ENCODE results near the gene FKBP15.

Gene FKBP15

DNA sequence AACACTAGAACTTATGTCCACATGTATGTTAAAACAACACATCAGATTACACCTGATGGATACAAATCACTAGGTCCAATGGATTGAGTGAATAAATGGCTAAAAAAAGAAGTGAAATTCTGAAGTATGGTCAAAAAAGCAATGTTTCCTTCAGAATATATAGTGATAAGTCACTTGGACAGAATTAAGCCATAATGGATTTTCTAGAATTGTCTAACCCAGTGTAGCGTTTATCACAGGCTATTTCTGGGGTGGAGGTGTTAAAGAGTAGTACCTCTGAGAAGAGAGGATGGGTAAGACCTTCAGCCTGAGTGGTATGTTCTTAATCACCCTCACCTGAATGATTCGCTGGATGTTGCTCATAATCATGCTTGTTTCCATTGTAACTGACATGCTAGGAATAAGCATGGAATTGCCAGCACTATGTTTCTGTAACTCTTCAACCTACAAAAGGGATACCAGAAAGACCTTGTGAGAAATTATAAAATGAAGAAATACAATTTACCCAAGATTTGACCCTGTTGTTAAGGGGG, 37.1 kb downstream of the FKBP15 start:
- no peak overlapping the region for H3K9ac ChIP-seq (ENCODE audit: low read length in 2 of 2)

DNA sequence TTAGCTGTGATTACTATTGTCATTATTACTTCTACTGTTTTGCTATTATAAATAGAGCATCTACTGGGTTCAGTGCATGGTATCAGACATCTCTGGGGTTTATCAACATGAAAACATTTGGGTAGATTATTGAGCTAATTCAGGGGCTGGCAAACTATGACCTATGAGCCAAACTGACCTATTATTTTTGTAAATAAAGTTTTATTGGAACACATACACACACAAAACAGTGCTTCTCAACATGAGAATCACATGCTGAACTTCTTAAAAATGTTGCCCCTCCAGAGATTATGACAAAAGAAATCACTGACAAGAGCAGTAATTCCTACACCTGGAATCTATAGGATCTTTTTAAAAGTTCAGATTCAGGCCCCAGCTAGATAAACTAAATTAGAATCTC, 39.9 kb downstream of the FKBP15 start:
- H3K36me3 ChIP-seq (ENCODE audit: control insufficient read depth in 2 of 2, insufficient read depth in 2 of 2, low read length in 2 of 2), result peaks cover 70 to 74% of the 10 kb centered on the region in 2 donors
- no peak overlapping the region for H3K9ac ChIP-seq (ENCODE audit: low read length in 2 of 2)
- H3K4me3 ChIP-seq (ENCODE audit: low read length in 2 of 2), result no peak overlapping the region
- H3K27ac ChIP-seq (ENCODE audit: low read length), result no peak overlapping the region
- H3K27me3 ChIP-seq (ENCODE audit: control insufficient read depth in 1 of 2, insufficient read depth in 2 of 2, low read length in 2 of 2), result no peaks in the 10 kb centered on the region
- no peaks in the 10 kb centered on the region for H3K4me1 ChIP-seq (ENCODE audit: control insufficient read depth, insufficient read depth, low read length)
- no peaks in the 10 kb centered on the region for H3K9me3 ChIP-seq (ENCODE audit: control insufficient read depth in 2 of 2, low read length in 2 of 2)

More for the DNA sequence above, 37.1 kb downstream of the FKBP15 start:
- H3K27ac ChIP-seq (ENCODE audit: low read length), result no peak overlapping the region
- H3K4me1 ChIP-seq (ENCODE audit: control insufficient read depth, insufficient read depth, low read length), result no peaks in the 10 kb centered on the region
- H3K36me3 ChIP-seq (ENCODE audit: control insufficient read depth in 2 of 2, insufficient read depth in 2 of 2, low read length in 2 of 2), result peaks cover 71 to 77% of the 10 kb centered on the region in 2 donors
- H3K9me3 ChIP-seq (ENCODE audit: control insufficient read depth in 2 of 2, low read length in 2 of 2), result no peaks in the 10 kb centered on the region
- H3K4me3 ChIP-seq (ENCODE audit: low read length in 2 of 2), result no peak overlapping the region
- no peaks in the 10 kb centered on the region for H3K27me3 ChIP-seq (ENCODE audit: control insufficient read depth in 1 of 2, insufficient read depth in 2 of 2, low read length in 2 of 2)

- no peak overlapping the region for H3K27ac ChIP-seq (ENCODE audit: low read length)
- no peaks in the 10 kb centered on the region for H3K27me3 ChIP-seq (ENCODE audit: control insufficient read depth in 1 of 2, insufficient read depth in 2 of 2, low read length in 2 of 2)
- no peak overlapping the region for H3K4me3 ChIP-seq (ENCODE audit: low read length in 2 of 2)
- H3K4me1 ChIP-seq (ENCODE audit: control insufficient read depth, insufficient read depth, low read length), result no peaks in the 10 kb centered on the region
- no peak overlapping the region for H3K9ac ChIP-seq (ENCODE audit: low read length in 2 of 2)
- H3K36me3 ChIP-seq (ENCODE audit: control insufficient read depth in 2 of 2, insufficient read depth in 2 of 2, low read length in 2 of 2), result peaks cover 62 to 64% of the 10 kb centered on the region in 2 donors
- H3K9me3 ChIP-seq (ENCODE audit: control insufficient read depth in 2 of 2, low read length in 2 of 2), result no peaks in the 10 kb centered on the region
These were observed 41.2 kb downstream of the FKBP15 start for GRCh38 chr9:113179839-113180238.

- Histone ChIP-seq H3K4me3 (ENCODE audit: low read length in 2 of 2) (no peak overlapping the region), H3K27ac (ENCODE audit: low read length) (no peak overlapping the region), H3K4me1 (ENCODE audit: control insufficient read depth, insufficient read depth, low read length) (no peaks in the 10 kb centered on the region), H3K9ac (ENCODE audit: low read length in 2 of 2) (no peak overlapping the region), H3K9me3 (ENCODE audit: control insufficient read depth in 2 of 2, low read length in 2 of 2) (no peaks in the 10 kb centered on the region), H3K27me3 (ENCODE audit: control insufficient read depth in 1 of 2, insufficient read depth in 2 of 2, low read length in 2 of 2) (no peaks in the 10 kb centered on the region), H3K36me3 (ENCODE audit: control insufficient read depth in 2 of 2, insufficient read depth in 2 of 2, low read length in 2 of 2) (peaks cover 58 to 62% of the 10 kb centered on the region in 2 donors)
These were observed 43.0 kb downstream of the FKBP15 start for GRCh38 chr9:113178087-113178486.

DNA sequence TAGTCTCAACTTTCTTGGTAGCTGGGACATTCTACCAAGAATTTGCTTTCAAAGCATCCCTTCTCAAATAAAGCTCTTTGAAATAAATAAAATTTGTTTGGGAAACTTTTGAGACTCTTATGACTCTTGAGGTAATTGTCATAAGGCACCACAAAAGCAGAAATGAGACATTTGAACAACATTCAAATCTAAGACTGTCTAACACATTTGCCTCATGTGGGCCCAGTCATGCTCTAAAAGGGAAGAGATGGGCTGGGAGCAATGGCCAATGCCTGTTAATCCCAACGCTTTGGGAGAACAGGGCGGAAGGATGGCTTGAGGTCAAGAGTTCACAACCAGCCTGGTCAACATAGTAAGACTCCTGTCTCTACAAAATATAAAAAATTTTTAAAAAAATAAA, 43.8 kb downstream of the FKBP15 start:
- Histone ChIP-seq H3K27ac (ENCODE audit: low read length) (no peak overlapping the region), H3K9me3 (ENCODE audit: control insufficient read depth in 2 of 2, low read length in 2 of 2) (no peaks in the 10 kb centered on the region), H3K4me1 (ENCODE audit: control insufficient read depth, insufficient read depth, low read length) (no peaks in the 10 kb centered on the region), H3K4me3 (ENCODE audit: low read length in 2 of 2) (no peak overlapping the region), H3K36me3 (ENCODE audit: control insufficient read depth in 2 of 2, insufficient read depth in 2 of 2, low read length in 2 of 2) (peaks cover 58 to 62% of the 10 kb centered on the region in 2 donors), H3K9ac (ENCODE audit: low read length in 2 of 2) (no peak overlapping the region), H3K27me3 (ENCODE audit: control insufficient read depth in 1 of 2, insufficient read depth in 2 of 2, low read length in 2 of 2) (no peaks in the 10 kb centered on the region)

- Histone ChIP-seq H3K36me3 (ENCODE audit: control insufficient read depth in 2 of 2, insufficient read depth in 2 of 2, low read length in 2 of 2) (peaks cover 56 to 58% of the 10 kb centered on the region in 2 donors), H3K4me3 (ENCODE audit: low read length in 2 of 2) (no peak overlapping the region), H3K9ac (ENCODE audit: low read length in 2 of 2) (no peak overlapping the region), H3K9me3 (ENCODE audit: control insufficient read depth in 2 of 2, low read length in 2 of 2) (no peaks in the 10 kb centered on the region), H3K4me1 (ENCODE audit: control insufficient read depth, insufficient read depth, low read length) (no peaks in the 10 kb centered on the region), H3K27me3 (ENCODE audit: control insufficient read depth in 1 of 2, insufficient read depth in 2 of 2, low read length in 2 of 2) (no peaks in the 10 kb centered on the region), H3K27ac (ENCODE audit: low read length) (no peak overlapping the region)
These were observed 44.3 kb downstream of the FKBP15 start for GRCh38 chr9:113176803-113177202.

DNA sequence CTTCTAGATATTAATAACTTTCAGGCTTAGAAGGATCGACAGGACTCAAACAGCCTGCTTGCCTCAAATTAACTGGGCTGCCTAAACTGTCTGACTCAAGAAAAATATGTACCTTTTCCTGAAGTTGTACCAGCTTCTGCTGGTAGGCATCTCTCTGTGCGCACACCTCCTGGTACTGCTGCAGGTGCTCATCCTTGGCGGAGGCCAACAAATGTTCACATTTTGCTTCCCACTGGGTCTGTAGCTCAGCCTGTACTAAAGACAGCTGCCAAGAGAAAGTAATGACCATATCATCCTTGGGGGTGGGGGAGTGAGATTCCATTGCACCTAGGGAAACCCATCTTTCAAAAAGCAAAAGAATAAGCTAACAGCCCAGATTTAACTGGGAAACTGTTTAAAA, 47.7 kb downstream of the FKBP15 start:
- no peaks in the 10 kb centered on the region for H3K9me3 ChIP-seq (ENCODE audit: control insufficient read depth in 2 of 2, low read length in 2 of 2)
- no peaks in the 10 kb centered on the region for H3K4me1 ChIP-seq (ENCODE audit: control insufficient read depth, insufficient read depth, low read length)
- peaks cover 60 to 67% of the 10 kb centered on the region in 2 donors for H3K36me3 ChIP-seq (ENCODE audit: control insufficient read depth in 2 of 2, insufficient read depth in 2 of 2, low read length in 2 of 2)
- no peak overlapping the region for H3K9ac ChIP-seq (ENCODE audit: low read length in 2 of 2)
- no peak overlapping the region for H3K4me3 ChIP-seq (ENCODE audit: low read length in 2 of 2)
- no peak overlapping the region for H3K27ac ChIP-seq (ENCODE audit: low read length)
- H3K27me3 ChIP-seq (ENCODE audit: control insufficient read depth in 1 of 2, insufficient read depth in 2 of 2, low read length in 2 of 2), result no peaks in the 10 kb centered on the region

DNA sequence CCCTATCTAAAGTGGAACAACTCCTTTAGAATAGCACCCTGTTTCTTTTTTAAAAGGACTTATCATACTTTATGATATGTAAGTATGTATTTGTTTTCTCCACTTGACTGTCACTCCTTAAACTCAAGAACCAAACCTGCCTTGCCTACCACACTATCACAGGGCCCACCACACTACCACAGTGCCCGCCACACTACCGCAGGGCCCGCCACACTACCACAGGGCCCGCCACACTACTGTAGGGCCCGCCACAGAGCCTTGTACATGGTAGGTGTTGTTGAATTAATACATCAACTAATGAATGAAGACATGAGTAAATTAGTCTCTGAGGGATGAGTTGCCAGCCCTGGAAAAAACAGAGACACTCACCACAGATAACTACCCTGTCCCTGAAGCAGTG, 52.3 kb downstream of the FKBP15 start:
- H3K27me3 ChIP-seq (ENCODE audit: control insufficient read depth in 1 of 2, insufficient read depth in 2 of 2, low read length in 2 of 2), result no peaks in the 10 kb centered on the region
- H3K4me1 ChIP-seq (ENCODE audit: control insufficient read depth, insufficient read depth, low read length), result peaks cover 5% of the 10 kb centered on the region
- H3K4me3 ChIP-seq (ENCODE audit: low read length in 2 of 2), result no peak overlapping the region
- peaks cover 60 to 73% of the 10 kb centered on the region in 2 donors for H3K36me3 ChIP-seq (ENCODE audit: control insufficient read depth in 2 of 2, insufficient read depth in 2 of 2, low read length in 2 of 2)
- no peak overlapping the region for H3K27ac ChIP-seq (ENCODE audit: low read length)
- no peak overlapping the region for H3K9ac ChIP-seq (ENCODE audit: low read length in 2 of 2)
- H3K9me3 ChIP-seq (ENCODE audit: control insufficient read depth in 2 of 2, low read length in 2 of 2), result no peaks in the 10 kb centered on the region

- H3K9me3 ChIP-seq (ENCODE audit: control insufficient read depth in 2 of 2, low read length in 2 of 2), result no peaks in the 10 kb centered on the region
- H3K27ac ChIP-seq (ENCODE audit: low read length), result no peak overlapping the region
- no peak overlapping the region for H3K4me3 ChIP-seq (ENCODE audit: low read length in 2 of 2)
- H3K27me3 ChIP-seq (ENCODE audit: control insufficient read depth in 1 of 2, insufficient read depth in 2 of 2, low read length in 2 of 2), result no peaks in the 10 kb centered on the region
- no peak overlapping the region for H3K9ac ChIP-seq (ENCODE audit: low read length in 2 of 2)
- H3K4me1 ChIP-seq (ENCODE audit: control insufficient read depth, insufficient read depth, low read length), result peaks cover 5% of the 10 kb centered on the region
- H3K36me3 ChIP-seq (ENCODE audit: control insufficient read depth in 2 of 2, insufficient read depth in 2 of 2, low read length in 2 of 2), result peaks cover 60 to 78% of the 10 kb centered on the region in 2 donors
These were observed 55.0 kb downstream of the FKBP15 start for GRCh38 chr9:113166039-113166438.

DNA sequence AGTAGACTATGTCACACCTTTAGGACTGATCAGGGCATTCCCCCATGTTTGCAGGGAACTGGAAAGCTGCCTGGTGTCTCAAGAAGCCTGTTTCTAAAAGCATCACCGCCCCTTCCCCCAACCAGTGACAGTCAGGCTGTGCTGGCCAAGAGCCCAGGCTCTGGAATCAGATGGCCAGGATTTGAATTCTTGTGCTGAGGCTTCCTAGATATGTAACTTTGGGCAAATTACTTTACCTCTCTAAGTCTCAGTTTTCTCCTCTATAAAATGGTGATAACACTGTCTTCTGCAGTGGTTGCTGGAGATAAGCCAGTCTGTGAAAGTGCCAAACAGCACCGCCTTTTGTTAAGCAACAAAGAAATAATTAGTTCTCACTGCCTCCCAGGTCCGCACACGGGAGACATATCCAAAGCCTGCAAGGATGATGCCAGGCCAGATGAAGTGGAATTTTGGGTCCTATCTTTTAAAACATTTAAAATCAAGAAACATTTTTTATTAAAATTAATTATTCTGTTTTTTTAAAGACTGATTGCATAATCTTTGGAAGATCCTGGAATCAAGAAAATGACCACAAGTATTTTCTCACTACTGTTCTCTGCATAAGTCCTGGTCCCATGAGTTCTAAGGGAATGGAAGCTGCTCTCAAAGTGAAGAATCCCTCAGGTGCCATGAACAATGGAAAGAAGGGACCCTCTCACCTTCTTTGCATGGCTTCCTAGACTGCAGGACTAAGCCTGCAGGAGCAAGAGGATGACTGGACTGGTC, 56.4 kb downstream of the FKBP15 start:
- Histone ChIP-seq H3K36me3 (ENCODE audit: control insufficient read depth in 2 of 2, insufficient read depth in 2 of 2, low read length in 2 of 2) (peaks cover 50 to 70% of the 10 kb centered on the region in 2 donors), H3K27ac (ENCODE audit: low read length) (no peak overlapping the region), H3K4me1 (ENCODE audit: control insufficient read depth, insufficient read depth, low read length) (peaks cover 5% of the 10 kb centered on the region), H3K27me3 (ENCODE audit: control insufficient read depth in 1 of 2, insufficient read depth in 2 of 2, low read length in 2 of 2) (no peaks in the 10 kb centered on the region), H3K9me3 (ENCODE audit: control insufficient read depth in 2 of 2, low read length in 2 of 2) (no peaks in the 10 kb centered on the region), H3K4me3 (ENCODE audit: low read length in 2 of 2) (no peak overlapping the region), H3K9ac (ENCODE audit: low read length in 2 of 2) (no peak overlapping the region)

- H3K36me3 ChIP-seq (ENCODE audit: control insufficient read depth in 2 of 2, insufficient read depth in 2 of 2, low read length in 2 of 2), result peaks cover 38 to 63% of the 10 kb centered on the region in 2 donors
- H3K4me1 ChIP-seq (ENCODE audit: control insufficient read depth, insufficient read depth, low read length), result peaks cover 5% of the 10 kb centered on the region
- no peaks in the 10 kb centered on the region for H3K9me3 ChIP-seq (ENCODE audit: control insufficient read depth in 2 of 2, low read length in 2 of 2)
- H3K9ac ChIP-seq (ENCODE audit: low read length in 2 of 2), result no peak overlapping the region
- no peak overlapping the region for H3K4me3 ChIP-seq (ENCODE audit: low read length in 2 of 2)
- no peak overlapping the region for H3K27ac ChIP-seq (ENCODE audit: low read length)
- H3K27me3 ChIP-seq (ENCODE audit: control insufficient read depth in 1 of 2, insufficient read depth in 2 of 2, low read length in 2 of 2), result no peaks in the 10 kb centered on the region
These were observed 58.1 kb downstream of the FKBP15 start for GRCh38 chr9:113163001-113163400.
